Activated CD8-positive, alpha-beta memory T cell treated with anti-CD3 and anti-CD28 coated beads for 36 hours (primary cell): Measurements from ENCODE around the gene NKX1-2. TPM values are rescaled to one million over a fixed set of nuclear protein-coding genes. Genes with fewer than 3 reads are reported as not detected.

Source experiments
- CTCF ChIA-PET: fragments of 350-600 bp; sonication (Branson Sonifier 250); formaldehyde crosslinking; loops from one replicate; lab custom pipeline; 2021; ENCODE audit warnings: antibody characterized with exemption; lab: Charles Lee
- POLR2A ChIA-PET: fragments of 350-600 bp; sonication (Branson Sonifier 250); formaldehyde crosslinking; loops from one replicate; lab custom pipeline; 2021; ENCODE audit warnings: antibody characterized with exemption; lab: Charles Lee
- total RNA-seq, 2 experiments: library from RNA; stranded (reverse); gene quantifications; one replicate each; pipeline ENCODE4 v1.2.3, GENCODE V29; 2021

NKX1-2 gene
- total RNA-seq, 2 experiments from 2014 or later, result not detected

GRCh38 chr10:124425227-124425962 is 24.4 kb downstream of the NKX1-2 start:
- CTCF ChIA-PET, result interaction anchor here (0.7 kb wide), 1 partner anchor 656 kb away, joined by 3 read pairs; no protein-coding TSS in a partner anchor
- POLR2A ChIA-PET, result no interaction called here

GRCh38 chr10:124423813-124424212 is 26.0 kb downstream of the NKX1-2 start:
- ChIA-PET POLR2A (no interaction called here), CTCF (interaction anchor here (1.2 kb wide), 1 partner anchor 10 kb away, joined by 3 read pairs; no protein-coding TSS in a partner anchor)

GRCh38 chr10:124422742-124423141 is 27.1 kb downstream of the NKX1-2 start:
- ChIA-PET CTCF (interaction anchor here (0.7 kb wide), 1 partner anchor 195 kb away, joined by 3 read pairs; no protein-coding TSS in a partner anchor), POLR2A (no interaction called here)

- POLR2A ChIA-PET, result interaction anchor here (0.5 kb wide), 1 partner anchor 1360 kb away, joined by 3 read pairs; no protein-coding TSS in a partner anchor
Measured at GRCh38 chr10:124420254-124420653, 29.6 kb downstream of the NKX1-2 start.

GRCh38 chr10:124419635-124420034 is 30.2 kb downstream of the NKX1-2 start:
- ChIA-PET CTCF (no interaction called here), POLR2A (no interaction called here)

More at GRCh38 chr10:124420254-124420653, 29.6 kb downstream of the NKX1-2 start:
- CTCF ChIA-PET, result no interaction called here

GRCh38 chr10:124418726-124419501 is 30.9 kb downstream of the NKX1-2 start, which contains the start of gene OAT:
Gene OAT, minus strand, starts transcription at chr10:124418923. Its CDS starts 6,752 bp downstream, at chr10:124412171.
- CTCF ChIA-PET, result interaction anchor here (0.7 to 2.9 kb wide), 4 partner anchors 15 to 41 kb away, joined by 3 to 10 read pairs (median 3); no protein-coding TSS in a partner anchor
- POLR2A ChIA-PET, result interaction anchor here (0.6 to 1.0 kb wide), 5 partner anchors 25 to 742 kb away, joined by 3 to 7 read pairs (median 5); partner anchors contain the start of gene LHPP

- POLR2A ChIA-PET, result interaction anchor here (0.6 to 1.0 kb wide), 3 partner anchors 22 to 743 kb away, joined by 3 to 10 read pairs (median 7); partner anchors contain the start of gene LHPP
- CTCF ChIA-PET, result interaction anchor here (0.7 to 2.9 kb wide), 3 partner anchors 14 to 29 kb away, joined by 3 to 10 read pairs (median 3); no protein-coding TSS in a partner anchor
Measured at GRCh38 chr10:124417895-124418725, 31.7 kb downstream of the NKX1-2 start.

GRCh38 chr10:124416733-124417132 is 33.1 kb downstream of the NKX1-2 start:
- CTCF ChIA-PET, result interaction anchor here (0.6 to 2.9 kb wide), 2 partner anchors 13 to 97 kb away, joined by 3 to 10 read pairs; no protein-coding TSS in a partner anchor
- POLR2A ChIA-PET, result interaction anchor here (0.7 kb wide), 1 partner anchor 28 kb away, joined by 14 read pairs; no protein-coding TSS in a partner anchor

- POLR2A ChIA-PET, result no interaction called here
- CTCF ChIA-PET, result no interaction called here
Measured at GRCh38 chr10:124415210-124415609, 34.6 kb downstream of the NKX1-2 start.

GRCh38 chr10:124414076-124414475 is 35.8 kb downstream of the NKX1-2 start:
- POLR2A ChIA-PET, result interaction anchor here (0.5 kb wide), 1 partner anchor 19 kb away, joined by 3 read pairs; no protein-coding TSS in a partner anchor

GRCh38 chr10:124409696-124410095 is 40.1 kb downstream of the NKX1-2 start:
- CTCF ChIA-PET, result no interaction called here
- POLR2A ChIA-PET, result no interaction called here

More at GRCh38 chr10:124414076-124414475, 35.8 kb downstream of the NKX1-2 start:
- CTCF ChIA-PET, result interaction anchor here (1.1 kb wide), 1 partner anchor 10 kb away, joined by 3 read pairs; no protein-coding TSS in a partner anchor

GRCh38 chr10:124408357-124408756 is 41.5 kb downstream of the NKX1-2 start:
- ChIA-PET POLR2A (no interaction called here), CTCF (no interaction called here)

GRCh38 chr10:124407456-124407855 is 42.4 kb downstream of the NKX1-2 start:
- ChIA-PET POLR2A (no interaction called here), CTCF (no interaction called here)

- POLR2A ChIA-PET, result no interaction called here
- CTCF ChIA-PET, result interaction anchor here (0.6 to 2.3 kb wide), 6 partner anchors 14 to 409 kb away, joined by 3 to 15 read pairs (median 6); partner anchors contain the start of gene OAT
Measured at GRCh38 chr10:124403548-124403947, 46.3 kb downstream of the NKX1-2 start.

GRCh38 chr10:124402273-124402672 is 47.6 kb downstream of the NKX1-2 start:
- POLR2A ChIA-PET, result no interaction called here

GRCh38 chr10:124401633-124402032 is 48.2 kb downstream of the NKX1-2 start:
- ChIA-PET POLR2A (no interaction called here), CTCF (interaction anchor here (0.6 kb wide), 1 partner anchor 1359 kb away, joined by 3 read pairs; no protein-coding TSS in a partner anchor)

More at GRCh38 chr10:124402273-124402672, 47.6 kb downstream of the NKX1-2 start:
- CTCF ChIA-PET, result interaction anchor here (0.6 kb wide), 1 partner anchor 1359 kb away, joined by 3 read pairs; no protein-coding TSS in a partner anchor
